K562 (cell line): Measurements from ENCODE around the gene ABCD3. TPM values are rescaled to one million over a fixed set of nuclear protein-coding genes. Genes with fewer than 3 reads are reported as not detected.
"Not testable (repeated sequence)": the region's sequence is repeated elsewhere in the genome, so short reads cannot be mapped to it uniquely, and the experiment has no call there.

Experiments used
- ATAC-seq: fragments of 200-7000 bp; cut with Tn5 transposase; 3 replicates; pipeline ENCODE4 v1.9.1; 2020; ENCODE audit warnings: moderate library complexity
- BruUV-seq: library from RNA; stranded (reverse); fragments of 400-500 nt; replicated peaks from 2 replicates; lab custom pipeline; 2021; lab: Mats Ljungman, UMichigan
- CTCF ChIA-PET: fragments of 300-600 bp; formaldehyde crosslinking; extraction: SDS; loops from one replicate; lab custom pipeline; 2021; ENCODE audit warnings: low intra/inter-chr PET ratio; lab: Yijun Ruan, JAX
- POLR2A ChIA-PET: fragments of 300-600, 350-650 bp; sonication (Branson Sonifier 250); formaldehyde crosslinking; extraction: SDS; loops from one replicate; lab custom pipeline; 2021; ENCODE audit warnings: antibody characterized with exemption, inconsistent platforms; lab: Yijun Ruan, JAX
- DNase-seq, 4 experiments: peaks; one replicate each; pipeline versions ENCODE4 v3.0.0 to v3.0.0-alpha.2; 2011 to 2018; ENCODE audit warnings: low spot score in 3 of 4, mixed read lengths in 3 of 4; ENCODE audit errors: extremely low read depth in 1 of 4
- FAIRE-seq: peaks from 2 replicates; lab custom pipeline; 2011; peaks lifted over from hg19 to GRCh38; lab: Jason Lieb, UNC
- H2AFZ ChIP-seq: 2 replicates; pipeline ENCODE4 v1.6.0; 2011; ENCODE audit warnings: low read depth, low read length, control low read depth, inconsistent platforms
- H3K27ac ChIP-seq: fragments of 200-600 bp; 3 replicates; pipeline ENCODE4 v1.8.0; 2011; ENCODE audit warnings: low read depth, mild to moderate bottlenecking, control low read depth, inconsistent platforms, low read length, moderate library complexity, mixed read lengths; ENCODE audit errors: extremely low read depth
- H3K27me3 ChIP-seq, 2 experiments: fragments of 300-600 bp in 1 of 2; 2 replicates in 1 of 2; 3 replicates in 1 of 2; pipeline versions ENCODE4 v1.6.0 to v1.8.0; 2011; ENCODE audit warnings: inconsistent platforms in 2 of 2, low read length in 2 of 2, mild to moderate bottlenecking in 1 of 2, mixed read lengths in 1 of 2, moderate library complexity in 1 of 2; ENCODE audit not compliant: control insufficient read depth in 2 of 2, insufficient read depth in 2 of 2
- H3K36me3 ChIP-seq: fragments of 300-600 bp; 3 replicates; pipeline ENCODE4 v1.8.0; 2011; ENCODE audit warnings: mild to moderate bottlenecking, low read length, inconsistent platforms; ENCODE audit not compliant: control insufficient read depth, insufficient read depth
- H3K4me1 ChIP-seq, 2 experiments: fragments of 200-600 bp in 1 of 2; replicated peaks in 1 of 2; 2 replicates in 1 of 2; 3 replicates in 1 of 2; pipeline versions ENCODE4 v1.5.1 to v1.8.0; 2011; ENCODE audit warnings: inconsistent platforms in 2 of 2, low read length in 2 of 2, mild to moderate bottlenecking in 1 of 2, mixed read lengths in 1 of 2, moderate library complexity in 1 of 2; ENCODE audit not compliant: control insufficient read depth in 2 of 2, insufficient read depth in 2 of 2
- H3K4me2 ChIP-seq: 2 replicates; pipeline ENCODE4 v1.6.1; 2011; ENCODE audit warnings: low read length, control low read depth, inconsistent platforms, mixed read lengths; ENCODE audit not compliant: insufficient read depth
- H3K4me3 ChIP-seq: fragments of 200-600 bp; sonication (generic), shearing (Covaris generic); 2 replicates; pipeline ENCODE4 v1.5.1; 2016; ENCODE audit warnings: control low read depth, inconsistent platforms
- H3K79me2 ChIP-seq: fragments of 200-600 bp; 3 replicates; pipeline ENCODE4 v1.8.0; 2011; ENCODE audit warnings: low read length, inconsistent platforms; ENCODE audit not compliant: control insufficient read depth, insufficient read depth
- H3K9ac ChIP-seq, 2 experiments: 2 replicates each; pipeline versions ENCODE4 v1.6.0 to v1.6.1; 2011; ENCODE audit warnings: low read depth in 2 of 2, low read length in 2 of 2, control low read depth in 1 of 2, inconsistent platforms in 1 of 2, mild to moderate bottlenecking in 1 of 2, mixed read lengths in 1 of 2; ENCODE audit not compliant: insufficient read depth in 1 of 2
- H3K9me1 ChIP-seq: one replicate; pipeline ENCODE4 v1.6.0; 2011; ENCODE audit warnings: inconsistent platforms, mild to moderate bottlenecking, low read length, moderate library complexity; ENCODE audit not compliant: control insufficient read depth, insufficient read depth
- H3K9me3 ChIP-seq: replicated peaks from 2 replicates; pipeline ENCODE4 v1.5.1; 2011; ENCODE audit warnings: low read depth, low read length, inconsistent platforms; ENCODE audit not compliant: control insufficient read depth, insufficient read depth
- H4K20me1 ChIP-seq: replicated peaks from 2 replicates; pipeline ENCODE4 v1.6.1; 2011; ENCODE audit warnings: low read length, inconsistent platforms, mixed read lengths; ENCODE audit not compliant: control insufficient read depth, insufficient read depth
- CBFA2T2 ChIP-seq: fragments of 450-650 bp; conservative IDR thresholded peaks from 2 replicates; pipeline ENCODE4 v1.6.1; 2017; ENCODE audit warnings: mild to moderate bottlenecking
- CCAR2 ChIP-seq: fragments of 200-400 bp; formaldehyde crosslinking; IDR thresholded peaks from 2 replicates; pipeline ENCODE4 v1.6.1; 2017; ENCODE audit warnings: mild to moderate bottlenecking, low read depth, low read length
- COPS2 ChIP-seq: fragments of 450-650 bp; conservative IDR thresholded peaks from 2 replicates; pipeline ENCODE4 v1.6.1; 2016; ENCODE audit warnings: mild to moderate bottlenecking, moderate library complexity
- MBD1 ChIP-seq: fragments of 250-450 bp; sonication (Bioruptor Pico); IDR thresholded peaks from 2 replicates; pipeline ENCODE4 v1.8.0; 2022; ENCODE audit warnings: inconsistent platforms
- NFE2 ChIP-seq: IDR thresholded peaks from 2 replicates; pipeline ENCODE4 v1.6.1; 2014; ENCODE audit warnings: antibody characterized with exemption, low read depth
- NR0B1 ChIP-seq: fragments of 450-650 bp; IDR thresholded peaks from one replicate; pipeline ENCODE4 v1.6.1; 2018; ENCODE audit warnings: mild to moderate bottlenecking, moderate library complexity; ENCODE audit not compliant: partially characterized antibody
- YY1 ChIP-seq, 3 experiments: IDR thresholded peaks; 2 replicates each; pipeline ENCODE4 v1.6.1; 2011; ENCODE audit warnings: low read length in 2 of 3, mild to moderate bottlenecking in 2 of 3, moderate library complexity in 2 of 3, borderline replicate concordance in 1 of 3, control low read depth in 1 of 3, low read depth in 1 of 3; ENCODE audit not compliant: insufficient read depth in 3 of 3, insufficient replicate concordance in 2 of 3, control insufficient read depth in 1 of 3, insufficient read length in 1 of 3; ENCODE audit errors: extremely low read depth in 1 of 3
- ZNF407 ChIP-seq: fragments of 450-650 bp; IDR thresholded peaks from 2 replicates; pipeline ENCODE4 v1.6.1; 2016; ENCODE audit warnings: low read depth
- WGBS: fragments of 100-300 bp; shearing (Covaris generic); methylation state at CpG from one replicate; pipeline ENCODE4 v1.1.6; 2016; ENCODE audit warnings: low coverage, mixed read lengths; ENCODE audit not compliant: insufficient coverage; ENCODE audit errors: missing lambda C conversion rate; 5-methylcytosine and 5-hydroxymethylcytosine counted together
- in situ Hi-C: fragments of 300-500 bp; cut with MboI; formaldehyde crosslinking; loops from 4 replicates; pipeline ENCODE4 v1.15.0; 2018; ENCODE audit warnings: inconsistent platforms, mixed read lengths
- intact Hi-C: fragments of 100-400 bp; cut with micrococcal nuclease; formaldehyde crosslinking; loops from 2 replicates; pipeline ENCODE4 v1.14.2; 2022
- polyA plus RNA-seq, 8 experiments: library from polyadenylated mRNA; depleted of rRNA in 4 of 8; stranded (reverse) in 5 of 8; unstranded in 3 of 8; fragments of >200 nt; fragmentation: Nextera tagmentation in 2 of 8; fragmentation: Illumina TruSeq in 1 of 8; extraction: Ambion mirVana in 2 of 8; extraction: Trizol in 1 of 8; gene quantifications; 2 replicates each; pipeline versions ENCODE4 v1.2.1 to v1.2.3, GENCODE V29; 2011 to 2014; ENCODE audit warnings: inconsistent platforms in 1 of 8, missing spikeins in 1 of 8
- total RNA-seq, 7 experiments: library from RNA; depleted of rRNA in 6 of 7; stranded (reverse); fragments of >200 nt in 6 of 7; fragmentation: Illumina TruSeq in 2 of 7; extraction: Trizol in 2 of 7; gene quantifications; 2 replicates each; pipeline versions ENCODE4 v1.2.1 to v1.2.3, GENCODE V29; 2011 to 2021; ENCODE audit warnings: low replicate concordance in 1 of 7

Gene ABCD3
- total and polyA plus RNA-seq, 9 of the 15 experiments (the other 6 are each of a cell fraction or from before 2014, with no cell fraction given) = 11.0 to 30.7 (median 15.5) TPM

GRCh38 chr1:94425821-94426484 is 7.8 kb downstream of the ABCD3 start (continued):
- TF ChIP-seq NR0B1 = no peak
- no peak for TF ChIP-seq MBD1 (CRISPR knock-in tag)
- TF ChIP-seq CCAR2 = no peak
- TF ChIP-seq CBFA2T2 = no peak
- TF ChIP-seq NFE2 = no peak
- TF ChIP-seq ZNF407 = no peak
- TF ChIP-seq COPS2 = no peak
- no peak for TF ChIP-seq YY1 (IDR thresholded peaks at IDR 0.05; ENCODE audit: borderline replicate concordance in 1 of 3, control insufficient read depth in 1 of 3, extremely low read depth in 1 of 3, insufficient read depth in 3 of 3, insufficient read length in 1 of 3, insufficient replicate concordance in 2 of 3, low read depth in 1 of 3, low read length in 2 of 3)

- ATAC-seq, FAIRE-seq, DNase-seq, H2AFZ ChIP-seq, H3K9ac ChIP-seq, H3K4me3 ChIP-seq, H3K9me3 ChIP-seq, BruUV-seq, in situ Hi-C loops, H3K27ac ChIP-seq, H3K79me2 ChIP-seq, H3K27me3 ChIP-seq, CTCF ChIA-PET, intact Hi-C loops, H3K4me2 ChIP-seq, H3K36me3 ChIP-seq, H3K4me1 ChIP-seq, H4K20me1 ChIP-seq, H3K9me1 ChIP-seq: not testable (repeated sequence)
- POLR2A ChIA-PET = interaction anchor here (0.7 kb wide), 1 partner anchor 353 kb away, joined by 3 read pairs; no protein-coding TSS in a partner anchor
- WGBS = 87% methylated on average over 9 of the region's 9 CpGs
Observed at GRCh38 chr1:94426485-94426870, 8.3 kb downstream of the ABCD3 start.
